ENCODE measurements around the gene CLMP.

- TF ChIP-seq CTCF (conservative IDR thresholded peaks at IDR 0.05) (no peak), EZH2 (IDR thresholded peaks at IDR 0.05; ENCODE audit: low read depth) (no peak)
Observed at GRCh38 chr11:123168955-123169484, 26.0 kb downstream of the CLMP start.
